Stimulated activated CD8-positive, alpha-beta memory T cell treated with anti-CD3 and anti-CD28 coated beads, Interleukin-2, amount 100 ng/mL, for 48 hours (primary cell): ENCODE data around the gene AACS.
"Not testable (repeated sequence)": the region's sequence is repeated elsewhere in the genome, so short reads cannot be mapped to it uniquely, and the experiment has no call there.

ENCODE experiments used
- DNase-seq, 2 donors: peaks; one replicate each; pipeline ENCODE4 v3.0.0-alpha.2; 2020; ENCODE audit warnings: low read depth in 2 of 2

AACS gene

DNA sequence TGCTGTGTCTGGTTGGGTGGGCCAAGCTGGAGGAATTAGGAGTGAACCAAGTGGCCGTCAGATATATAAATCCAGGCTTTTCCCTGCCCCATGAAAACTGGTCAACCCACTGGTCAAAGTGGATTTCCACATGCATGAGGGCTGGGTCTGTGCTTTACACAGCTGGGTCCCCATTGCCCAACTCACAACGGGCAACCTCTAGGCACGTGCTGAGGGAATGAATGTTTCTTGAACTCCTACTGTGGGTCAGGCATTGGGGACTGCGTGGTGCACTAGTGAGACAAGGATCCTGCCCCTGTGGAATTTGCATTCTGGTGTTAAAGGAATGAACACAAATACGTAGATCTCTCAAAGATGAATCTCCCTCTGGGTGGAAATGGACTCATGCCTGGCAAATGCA, 7.5 kb upstream of the AACS start:
- DNase-seq = no peak

DNA sequence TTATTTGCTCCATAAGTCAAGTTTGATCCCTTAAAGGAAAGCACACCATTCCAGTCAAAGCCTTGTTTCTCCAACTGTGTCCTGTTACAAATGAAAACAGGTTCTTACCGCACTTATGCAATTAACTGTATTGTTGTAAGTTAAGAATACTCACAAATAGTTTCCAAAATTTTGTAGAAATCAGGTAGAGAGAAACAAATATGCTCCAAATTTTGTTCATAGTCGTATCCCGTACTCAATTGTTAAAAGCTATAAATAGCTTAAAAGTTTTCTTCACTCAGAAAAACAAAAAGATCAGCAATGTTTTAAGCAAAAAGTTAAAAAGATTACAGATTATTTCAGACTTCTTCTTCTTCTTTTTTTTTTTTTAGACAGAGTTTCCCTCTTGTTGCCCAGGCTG, 4.0 kb upstream of the AACS start:
- DNase-seq = no peak

GRCh38 chr12:125063522-125063921, 1.7 kb upstream of the AACS start:
- DNase-seq = not testable (repeated sequence)

GRCh38 chr12:125064492-125064891, 743 bp upstream of the AACS start:
- DNase-seq = no peak

DNA sequence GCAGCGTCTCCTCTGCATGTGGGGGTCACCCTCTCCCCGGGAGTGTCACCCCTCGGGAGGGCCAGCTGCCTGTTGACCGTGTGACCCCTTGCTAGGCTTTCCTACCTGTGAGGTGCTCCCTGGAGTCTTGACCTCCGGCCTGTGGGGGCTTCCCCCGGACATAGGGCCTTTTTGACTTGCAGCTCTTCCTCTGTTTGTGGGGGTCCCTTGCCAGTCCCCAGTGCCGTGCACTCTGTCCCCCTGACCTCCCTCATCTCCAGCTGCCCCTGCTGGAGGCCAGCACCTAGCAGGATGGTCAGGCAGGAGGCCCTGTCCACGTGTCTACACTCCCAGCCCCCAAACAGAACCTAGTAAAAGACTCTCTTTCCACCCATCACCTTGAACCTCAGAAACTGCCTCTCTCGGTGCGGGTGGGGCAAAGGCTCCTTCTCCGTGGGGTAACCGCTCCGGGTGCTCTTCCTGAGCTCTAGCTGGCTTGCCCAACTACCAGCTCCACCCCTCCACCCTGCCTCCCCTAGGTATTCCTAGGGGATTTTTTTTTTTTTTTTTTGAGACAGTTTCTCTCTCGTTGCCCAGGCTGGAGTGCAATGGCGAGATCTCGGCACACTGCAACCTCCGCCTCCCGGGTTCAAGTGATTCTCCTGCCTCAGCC, 810 bp downstream of the AACS start:
- no peak for DNase-seq

DNA sequence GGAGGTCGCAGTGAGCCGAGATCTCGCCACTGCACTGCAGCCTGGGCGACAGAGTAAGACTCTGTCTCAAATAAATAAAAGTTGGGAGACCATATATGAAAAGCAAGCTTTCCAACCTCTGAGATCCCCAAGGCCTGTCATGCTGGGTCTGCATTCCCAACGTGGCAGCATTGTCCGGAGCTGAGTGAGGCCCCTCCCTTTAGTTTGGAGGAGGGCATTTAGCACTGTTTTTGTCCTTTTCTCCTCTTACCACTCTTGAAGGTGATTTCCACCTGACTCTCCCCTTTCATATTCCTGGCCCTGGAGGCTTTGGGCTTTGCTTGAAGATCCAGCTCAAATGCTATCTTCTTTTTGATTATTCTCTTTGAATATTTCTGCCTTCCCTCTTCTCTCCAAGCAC, 3.2 kb downstream of the AACS start:
- no peak for DNase-seq

- no peak for DNase-seq
These were observed 4.4 kb downstream of the AACS start for GRCh38 chr12:125069616-125070015.

DNA sequence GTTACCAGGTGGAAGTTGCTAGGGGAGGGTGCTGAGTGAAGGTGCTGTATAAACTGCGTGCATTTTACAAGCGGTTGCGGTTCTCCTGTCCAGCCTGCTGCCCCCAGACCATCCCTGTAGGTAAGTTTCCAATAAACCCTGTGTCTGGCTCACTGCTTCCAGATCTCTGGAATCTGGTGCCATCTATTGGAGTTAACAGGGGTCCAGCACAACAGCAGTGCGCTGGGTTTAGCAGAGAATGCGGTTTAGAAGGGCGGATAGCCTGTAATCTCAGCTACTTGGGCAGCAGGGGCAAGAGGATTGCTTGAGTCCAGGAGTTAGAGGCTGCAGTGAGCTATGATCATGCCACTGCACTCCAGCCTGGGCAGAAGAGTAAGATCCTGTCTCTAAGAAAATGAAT, 4.9 kb downstream of the AACS start:
- DNase-seq = no peak

GRCh38 chr12:125070661-125071390, 5.6 kb downstream of the AACS start:
- DNase-seq = no peak

DNA sequence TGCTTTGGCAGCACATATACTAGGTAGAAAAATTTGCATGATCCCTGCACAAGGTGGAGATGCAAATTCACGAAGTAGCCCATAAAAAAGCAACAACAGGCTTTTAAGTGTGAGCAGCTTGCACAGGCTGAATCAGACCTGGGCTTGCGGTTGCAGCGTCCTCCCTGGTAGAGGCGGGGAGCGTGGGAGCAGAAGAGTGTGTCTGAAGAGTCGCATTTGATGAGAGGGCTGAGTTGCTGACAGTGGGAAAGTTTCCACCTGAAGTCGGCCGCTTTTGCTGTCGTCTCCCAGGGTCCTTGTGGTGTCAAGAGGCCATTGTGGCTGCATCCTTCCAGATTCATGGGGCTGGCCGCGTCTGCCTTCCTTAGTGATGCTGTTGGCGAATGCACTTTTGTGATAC, 6.2 kb downstream of the AACS start:
- no peak for DNase-seq

- no peak for DNase-seq
These were observed 7.3 kb downstream of the AACS start for GRCh38 chr12:125072496-125072895.

DNA sequence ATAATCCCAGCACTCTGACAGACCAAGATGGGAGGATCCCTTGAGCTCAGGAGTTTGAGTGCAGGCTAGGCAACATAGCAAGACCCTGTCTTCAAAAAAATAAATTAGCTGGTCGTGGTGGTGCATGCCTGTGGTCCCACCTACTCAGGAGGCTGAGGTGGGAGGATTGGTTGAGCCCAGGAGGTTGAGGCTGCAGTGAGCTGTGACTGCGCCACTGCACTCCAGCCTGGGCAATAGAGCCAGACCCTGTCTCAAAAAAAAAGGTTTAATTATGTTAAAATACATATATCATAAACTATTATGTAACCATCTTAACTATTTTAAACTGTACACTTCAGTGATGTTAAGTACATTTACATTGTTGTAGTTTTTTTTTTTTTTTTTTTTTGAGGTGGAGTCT, 9.1 kb downstream of the AACS start:
- not testable (repeated sequence) for DNase-seq

GRCh38 chr12:125076103-125076502, 10.9 kb downstream of the AACS start:
- no peak for DNase-seq

DNA sequence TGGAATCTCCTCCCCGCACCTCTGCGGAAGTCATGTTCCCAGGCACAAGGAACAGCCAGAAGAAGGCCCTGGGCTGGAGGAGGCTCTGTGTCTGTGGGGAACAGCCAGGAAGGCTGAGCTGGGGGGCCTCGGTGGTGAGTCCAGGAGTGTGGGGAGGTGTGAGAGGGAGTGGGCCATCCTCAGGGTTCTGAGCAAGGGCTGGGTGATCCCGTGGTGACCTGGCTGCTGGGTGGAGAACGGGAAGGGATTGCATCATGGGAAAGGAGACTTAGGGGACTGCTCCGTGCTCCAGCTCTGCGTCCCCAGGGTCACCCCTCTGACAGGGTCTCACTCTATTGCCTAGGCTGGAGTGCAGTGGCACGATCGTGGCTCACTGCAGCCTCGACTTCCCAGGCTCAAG, 13.8 kb downstream of the AACS start:
- no peak for DNase-seq

GRCh38 chr12:125079648-125080645, 14.7 kb downstream of the AACS start:
- no peak for DNase-seq

DNA sequence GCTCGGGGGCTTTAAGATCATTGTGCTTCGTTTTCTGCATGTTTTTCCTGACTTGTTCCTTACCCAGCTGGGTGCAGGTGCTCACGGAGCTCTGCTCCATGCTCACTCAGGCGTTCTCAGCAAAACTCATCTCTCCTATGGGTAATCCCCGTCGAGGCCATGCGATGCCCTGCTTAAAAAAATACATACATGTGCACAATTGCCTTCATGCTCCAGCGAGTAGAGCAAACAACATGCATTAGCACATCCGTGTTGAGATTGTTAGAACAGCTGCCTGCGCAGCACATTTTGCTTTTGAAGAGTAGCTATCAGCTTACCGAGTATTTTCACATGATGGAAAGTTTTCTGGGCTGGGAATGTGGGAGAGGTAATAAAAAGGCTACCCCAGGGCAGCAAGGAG, 16.2 kb downstream of the AACS start:
- DNase-seq = no peak

GRCh38 chr12:125083072-125083471, 17.8 kb downstream of the AACS start:
- DNase-seq = no peak

- not testable (repeated sequence) for DNase-seq
These were observed 23.0 kb downstream of the AACS start for GRCh38 chr12:125088199-125088598.

DNA sequence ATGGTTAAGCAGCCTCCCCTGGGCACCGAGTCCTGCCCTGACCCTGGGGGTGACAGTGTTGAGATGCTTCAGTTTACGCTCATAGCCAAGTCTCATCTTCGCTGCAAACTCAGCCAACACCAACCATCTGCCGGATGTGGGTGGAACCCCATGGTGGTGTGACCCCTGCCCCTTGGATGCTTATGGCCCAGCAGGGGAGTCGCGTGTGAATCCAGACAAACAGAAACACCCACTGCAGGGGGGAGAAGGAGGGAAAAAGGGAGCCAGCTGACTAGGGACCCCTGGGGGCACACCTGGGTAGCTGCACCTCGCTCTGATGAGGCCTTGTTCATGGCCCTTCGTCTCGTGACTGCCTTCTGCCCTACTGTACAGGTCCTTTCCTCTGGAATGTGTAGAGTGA, 23.8 kb downstream of the AACS start:
- DNase-seq = no peak

DNA sequence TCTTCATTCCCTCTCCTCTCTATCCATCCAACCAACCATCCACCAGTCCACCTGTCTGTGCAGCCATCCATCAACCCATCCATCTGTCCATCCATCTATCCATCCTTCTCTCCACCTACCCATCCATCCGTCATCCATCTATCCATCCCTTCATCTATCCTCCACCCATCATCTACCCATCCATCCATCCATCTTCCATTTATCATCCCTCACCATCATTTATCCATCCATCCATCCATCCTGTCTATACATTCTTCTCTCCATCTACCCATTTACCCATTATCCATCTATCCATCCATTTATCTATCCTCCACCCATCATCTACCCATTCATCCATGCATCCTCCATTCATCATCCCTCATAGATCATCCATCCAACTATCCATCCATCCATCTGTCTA, 24.4 kb downstream of the AACS start:
- no peak for DNase-seq

DNA sequence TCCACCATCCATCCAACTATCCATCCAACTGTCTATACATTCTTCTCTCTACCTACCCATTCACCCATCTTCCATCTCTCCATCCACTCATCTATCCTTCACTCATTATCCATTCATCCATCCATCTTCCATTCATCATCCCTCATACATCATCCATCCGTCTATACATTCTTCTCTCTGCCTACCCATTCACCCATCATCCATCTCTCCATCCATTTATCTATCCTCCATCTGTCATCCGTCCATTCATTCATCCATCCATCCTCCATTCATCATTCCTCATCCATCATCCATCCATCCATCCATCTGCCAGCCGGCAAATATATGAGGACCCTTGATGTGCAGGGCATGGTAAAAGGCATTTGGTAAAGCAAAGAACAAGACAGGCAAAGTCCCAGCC, 25.2 kb downstream of the AACS start:
- no peak for DNase-seq

DNA sequence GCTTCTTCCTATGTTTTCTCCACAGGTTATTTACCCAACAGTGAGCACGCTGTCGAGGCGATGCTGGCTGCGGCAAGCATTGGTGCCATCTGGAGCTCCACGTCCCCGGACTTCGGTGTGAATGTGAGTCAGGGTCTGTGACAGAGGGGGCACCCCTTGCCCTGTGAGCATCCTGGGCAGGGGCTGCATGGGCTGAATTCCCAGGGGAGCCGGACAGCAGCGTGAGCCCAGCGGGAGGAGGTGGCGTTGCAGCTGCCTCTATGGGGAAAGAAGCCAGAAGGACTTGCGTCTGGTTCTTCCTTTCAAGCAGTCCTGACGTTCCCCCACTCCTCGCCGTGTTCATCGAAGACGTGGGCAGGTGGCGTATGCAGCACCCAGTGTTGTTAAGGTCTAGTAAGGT, 26.2 kb downstream of the AACS start:
- no peak for DNase-seq
